Loucy (cell line): ENCODE measurements around the gene BANF2.

ENCODE experiments used
- H2AFZ ChIP-seq: fragments of 200-600 bp; sonication (generic); 2 replicates; pipeline ENCODE4 v1.6.0; 2016; ENCODE audit warnings: antibody characterized with exemption, mild to moderate bottlenecking, low read length, moderate library complexity
- H3F3A ChIP-seq: fragments of 200-600 bp; 2 replicates; pipeline ENCODE4 v1.6.0; 2016; ENCODE audit warnings: antibody characterized with exemption, low read depth, mild to moderate bottlenecking
- H3K27me3 ChIP-seq: fragments of 200-600 bp; sonication (generic); 2 replicates; pipeline ENCODE4 v1.6.1; 2014; ENCODE audit warnings: low read length, mild to moderate bottlenecking; ENCODE audit not compliant: insufficient read depth, poor library complexity, severe bottlenecking
- H3K36me3 ChIP-seq: fragments of 200-600 bp; sonication (generic); 2 replicates; pipeline ENCODE4 v1.6.1; 2016; ENCODE audit warnings: low read length; ENCODE audit not compliant: insufficient read depth
- H3K4me1 ChIP-seq: fragments of 200-600 bp; sonication (generic); 2 replicates; pipeline ENCODE4 v1.5.1; 2014; ENCODE audit warnings: low read length, mild to moderate bottlenecking; ENCODE audit not compliant: insufficient read depth, poor library complexity, severe bottlenecking
- H3K4me2 ChIP-seq: fragments of 200-600 bp; sonication (generic); 2 replicates; pipeline ENCODE4 v1.6.0; 2014; ENCODE audit warnings: antibody characterized with exemption, low read length, low read depth, mild to moderate bottlenecking; ENCODE audit not compliant: poor library complexity, severe bottlenecking
- H3K4me3 ChIP-seq: fragments of 200-600 bp; sonication (generic); 2 replicates; pipeline ENCODE4 v1.5.1; 2014; ENCODE audit warnings: low read length, mild to moderate bottlenecking, mixed read lengths; ENCODE audit not compliant: poor library complexity, severe bottlenecking
- H3K79me2 ChIP-seq: fragments of 200-600 bp; sonication (generic); 2 replicates; pipeline ENCODE4 v1.6.1; 2014; ENCODE audit warnings: low read length; ENCODE audit not compliant: insufficient read depth
- H3K9ac ChIP-seq: fragments of 200-600 bp; sonication (generic); 2 replicates; pipeline ENCODE4 v1.6.0; 2014; ENCODE audit warnings: mild to moderate bottlenecking, low read depth, low read length, moderate library complexity; ENCODE audit not compliant: poor library complexity, severe bottlenecking
- H3K9me2 ChIP-seq: fragments of 200-600 bp; sonication (generic); replicated peaks from 2 replicates; pipeline ENCODE4 v1.6.1; 2016; ENCODE audit warnings: low read depth, low read length, mixed read lengths
- H3K9me3 ChIP-seq: fragments of 200-600 bp; sonication (generic); 2 replicates; pipeline ENCODE4 v1.6.1; 2014; ENCODE audit warnings: mild to moderate bottlenecking, antibody characterized with exemption, low read length, low read depth; ENCODE audit not compliant: insufficient read depth
- H4K20me1 ChIP-seq: fragments of 200-600 bp; sonication (generic); 2 replicates; pipeline ENCODE4 v1.6.0; 2014; ENCODE audit warnings: antibody characterized with exemption, low read length, mild to moderate bottlenecking; ENCODE audit not compliant: insufficient read depth, poor library complexity, severe bottlenecking
- CTCF ChIP-seq: fragments of 200-600 bp; sonication (generic); conservative IDR thresholded peaks from 2 replicates; pipeline ENCODE4 v1.5.1; 2014; ENCODE audit warnings: mild to moderate bottlenecking, antibody characterized with exemption, low read length
- EZH2phosphoT487 ChIP-seq: fragments of 200-600 bp; IDR thresholded peaks from 2 replicates; pipeline ENCODE4 v1.6.1; 2018; ENCODE audit warnings: antibody characterized with exemption, mild to moderate bottlenecking, moderate library complexity, borderline replicate concordance

BANF2 gene

DNA sequence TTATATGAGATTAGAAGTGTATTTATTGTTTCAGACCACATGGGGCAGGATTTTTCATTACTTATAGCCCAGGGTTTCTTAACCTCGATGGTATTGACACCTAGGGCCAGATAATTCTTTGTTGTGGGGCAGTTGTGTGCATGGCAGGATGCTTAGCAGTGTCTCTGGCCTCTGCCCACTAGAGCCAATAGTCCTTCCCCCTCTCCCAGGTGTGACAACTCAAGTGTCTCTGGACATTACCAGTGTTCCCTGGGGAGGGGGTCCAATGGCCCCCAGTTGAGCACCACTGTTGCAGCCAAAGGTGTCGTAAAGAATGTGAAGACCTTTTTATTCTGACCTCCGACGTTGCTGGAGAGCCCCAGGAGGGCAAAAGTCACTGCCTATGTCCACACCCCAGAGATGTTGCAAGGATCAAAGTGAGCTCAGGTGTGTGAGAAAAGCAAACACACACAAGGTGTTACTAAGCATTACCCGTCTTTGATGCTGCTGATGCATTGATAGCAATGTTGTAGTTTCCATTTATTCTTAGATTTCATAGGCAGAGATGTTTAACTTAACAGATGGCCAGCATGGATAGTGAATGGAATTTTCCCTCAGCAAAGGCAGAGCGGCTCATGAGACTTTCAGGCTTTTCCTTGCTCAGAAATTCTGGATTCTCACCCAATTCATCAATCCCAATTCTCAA lies 22.2 kb downstream of the BANF2 start:
- H3K4me3 ChIP-seq: no peak overlapping the region
- no peaks in the 10 kb centered on the region for H4K20me1 ChIP-seq
- no peaks in the 10 kb centered on the region for H3K79me2 ChIP-seq
- no peak overlapping the region for H3K9ac ChIP-seq
- H3K36me3 ChIP-seq: no peaks in the 10 kb centered on the region
- TF ChIP-seq CTCF (peak; percentile 36; the same call in 1 of the 2 replicates), EZH2phosphoT487 (no peak)
- no peaks in the 10 kb centered on the region for H3K4me1 ChIP-seq
- no peak overlapping the region for H2AFZ ChIP-seq
- no peaks in the 10 kb centered on the region for H3K9me3 ChIP-seq
- H3K4me2 ChIP-seq: no peak overlapping the region
- no peaks in the 10 kb centered on the region for H3K9me2 ChIP-seq
- H3F3A ChIP-seq: no peaks in the 10 kb centered on the region
- no peaks in the 10 kb centered on the region for H3K27me3 ChIP-seq

GRCh38 chr20:17722493-17723300 lies 22.9 kb downstream of the BANF2 start:
- Histone ChIP-seq H2AFZ (no peak overlapping the region), H3K4me2 (no peak overlapping the region), H3K36me3 (no peaks in the 10 kb centered on the region), H3K4me1 (no peaks in the 10 kb centered on the region), H4K20me1 (no peaks in the 10 kb centered on the region), H3K27me3 (no peaks in the 10 kb centered on the region), H3K9ac (no peak overlapping the region), H3K79me2 (no peaks in the 10 kb centered on the region), H3F3A (no peaks in the 10 kb centered on the region), H3K9me3 (no peaks in the 10 kb centered on the region), H3K9me2 (no peaks in the 10 kb centered on the region), H3K4me3 (no peak overlapping the region)
- TF ChIP-seq EZH2phosphoT487 (no peak), CTCF (no peak)

DNA sequence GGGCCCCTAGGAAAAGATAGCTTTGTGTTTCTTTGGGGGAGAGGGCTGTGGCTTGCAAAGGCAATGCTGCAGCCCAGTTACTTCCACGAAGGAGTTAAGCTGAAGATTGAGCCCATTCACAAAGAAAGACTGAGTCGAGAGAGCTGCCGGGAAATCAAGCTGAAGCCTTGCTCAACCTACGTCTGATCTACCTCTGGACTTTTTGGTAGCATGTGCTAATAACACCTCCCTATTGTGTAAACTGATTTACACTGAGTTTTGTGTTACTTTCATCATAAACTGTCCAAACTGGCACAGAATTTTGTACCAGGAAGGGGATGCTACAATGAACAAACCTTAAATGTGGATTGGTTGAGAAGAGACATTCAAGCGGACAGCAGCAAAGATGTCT lies 23.5 kb downstream of the BANF2 start:
- Histone ChIP-seq H3K36me3 (no peaks in the 10 kb centered on the region), H3K79me2 (no peaks in the 10 kb centered on the region), H4K20me1 (no peaks in the 10 kb centered on the region), H3K9me2 (no peaks in the 10 kb centered on the region), H3K27me3 (no peaks in the 10 kb centered on the region), H3K9ac (no peak overlapping the region), H2AFZ (no peak overlapping the region), H3K9me3 (no peaks in the 10 kb centered on the region), H3K4me1 (no peaks in the 10 kb centered on the region), H3K4me2 (no peak overlapping the region), H3K4me3 (no peak overlapping the region), H3F3A (no peaks in the 10 kb centered on the region)
- TF ChIP-seq CTCF (no peak), EZH2phosphoT487 (no peak)
